Left ventricle myocardium inferior (tissue), 1 donor: ENCODE data around the gene TJP2. TPM values are rescaled to one million over a fixed set of nuclear protein-coding genes. Genes with fewer than 3 reads are reported as not detected.

Source experiments
- DNase-seq: peaks from one replicate; pipeline ENCODE4 v3.0.0-alpha.2; 2020
- H3K27ac ChIP-seq: fragments of 200-600 bp; replicated peaks from 2 replicates; pipeline ENCODE4 v1.8.0; 2021
- H3K27me3 ChIP-seq: fragments of 200-600 bp; 2 replicates; pipeline ENCODE4 v1.8.0; 2021; ENCODE audit warnings: low read depth
- H3K36me3 ChIP-seq: fragments of 200-600 bp; 2 replicates; pipeline ENCODE4 v1.8.0; 2021
- H3K4me1 ChIP-seq: fragments of 200-600 bp; 2 replicates; pipeline ENCODE4 v1.8.0; 2021
- H3K4me3 ChIP-seq: fragments of 200-600 bp; 2 replicates; pipeline ENCODE4 v1.8.0; 2021; ENCODE audit warnings: mild to moderate bottlenecking, moderate library complexity
- H3K9me3 ChIP-seq: fragments of 200-600 bp; replicated peaks from 2 replicates; pipeline ENCODE4 v1.8.0; 2021
- intact Hi-C: fragments of 100-400 bp; cut with micrococcal nuclease; formaldehyde crosslinking; loops from one replicate; pipeline ENCODE4 v1.11.0; 2022
- total RNA-seq: library from RNA; stranded (reverse); fragmentation: NEBNext Ultra II Directional; extraction: Animal tissue kit (Norgen Biotek cat#: 25700); gene quantifications from one replicate; pipeline ENCODE4 v1.2.1, GENCODE V29; 2021
- TF ChIP-seq, protein P1 (sequence below): fragments of 200-600 bp; IDR thresholded peaks from 2 replicates; pipeline ENCODE4 v1.8.0; 2021; ENCODE audit warnings: antibody characterized with exemption, mild to moderate bottlenecking, borderline replicate concordance
- donor health status: DM: no; HTN: yes; CAD: no; lungs with severe emphysema.

The TJP2 gene
- total RNA-seq, 1 donor from 2014 or later, result 130 TPM

DNA sequence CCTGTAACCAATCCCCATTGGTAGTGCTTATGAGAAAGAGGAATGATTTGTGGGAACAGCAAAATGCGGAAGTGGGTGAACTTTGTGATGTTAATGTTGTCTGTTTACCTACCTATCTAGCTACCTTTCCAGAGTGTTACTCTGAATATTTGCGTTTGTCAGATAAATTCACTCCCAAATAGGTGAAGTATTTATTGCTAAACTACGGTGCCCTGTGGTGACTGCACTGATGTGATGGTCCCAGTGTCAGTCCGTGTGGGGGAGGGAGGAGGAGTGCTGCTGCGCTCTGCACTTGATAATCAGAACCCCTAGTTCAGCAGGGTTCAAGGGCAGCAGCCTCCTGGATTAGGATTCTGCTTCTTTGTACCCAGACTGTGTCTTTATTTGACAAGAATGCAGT lies 55.3 kb downstream of the TJP2 start:
- intact Hi-C loops, result no loop called here
- Histone ChIP-seq H3K27ac (no peak overlapping the region), H3K36me3 (peaks cover 96% of the 10 kb centered on the region), H3K4me1 (peaks cover 18% of the 10 kb centered on the region), H3K9me3 (no peaks in the 10 kb centered on the region), H3K27me3 (no peaks in the 10 kb centered on the region), H3K4me3 (no peak overlapping the region)
- no peak for DNase-seq
- TF ChIP-seq, protein P1, sequence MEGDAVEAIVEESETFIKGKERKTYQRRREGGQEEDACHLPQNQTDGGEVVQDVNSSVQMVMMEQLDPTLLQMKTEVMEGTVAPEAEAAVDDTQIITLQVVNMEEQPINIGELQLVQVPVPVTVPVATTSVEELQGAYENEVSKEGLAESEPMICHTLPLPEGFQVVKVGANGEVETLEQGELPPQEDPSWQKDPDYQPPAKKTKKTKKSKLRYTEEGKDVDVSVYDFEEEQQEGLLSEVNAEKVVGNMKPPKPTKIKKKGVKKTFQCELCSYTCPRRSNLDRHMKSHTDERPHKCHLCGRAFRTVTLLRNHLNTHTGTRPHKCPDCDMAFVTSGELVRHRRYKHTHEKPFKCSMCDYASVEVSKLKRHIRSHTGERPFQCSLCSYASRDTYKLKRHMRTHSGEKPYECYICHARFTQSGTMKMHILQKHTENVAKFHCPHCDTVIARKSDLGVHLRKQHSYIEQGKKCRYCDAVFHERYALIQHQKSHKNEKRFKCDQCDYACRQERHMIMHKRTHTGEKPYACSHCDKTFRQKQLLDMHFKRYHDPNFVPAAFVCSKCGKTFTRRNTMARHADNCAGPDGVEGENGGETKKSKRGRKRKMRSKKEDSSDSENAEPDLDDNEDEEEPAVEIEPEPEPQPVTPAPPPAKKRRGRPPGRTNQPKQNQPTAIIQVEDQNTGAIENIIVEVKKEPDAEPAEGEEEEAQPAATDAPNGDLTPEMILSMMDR, result no peak

DNA sequence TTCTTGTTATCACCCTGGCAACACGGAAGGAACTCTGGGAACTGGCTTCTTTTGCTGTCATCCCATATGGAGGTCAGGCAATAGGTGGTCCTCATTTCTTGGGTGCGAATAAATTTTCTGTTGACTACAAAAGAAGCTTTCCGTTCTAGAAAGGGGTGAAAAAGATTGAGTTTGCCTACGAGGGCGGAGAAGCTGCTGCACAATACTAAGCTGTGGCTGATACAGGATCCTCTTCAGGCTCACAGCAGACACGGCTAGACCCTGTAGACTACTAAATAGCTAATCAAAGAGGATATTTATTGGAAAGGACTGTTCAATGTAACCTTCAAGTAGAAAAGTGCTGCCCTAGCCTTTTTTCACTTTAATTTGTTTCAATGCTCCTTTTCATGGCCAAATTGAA lies 58.1 kb downstream of the TJP2 start:
- Histone ChIP-seq H3K4me1 (peaks cover 31% of the 10 kb centered on the region), H3K36me3 (peaks cover 97% of the 10 kb centered on the region), H3K27ac (peak overlapping the region; percentile 54), H3K4me3 (no peak overlapping the region), H3K9me3 (no peaks in the 10 kb centered on the region), H3K27me3 (no peaks in the 10 kb centered on the region)
- TF ChIP-seq, protein P1, result no peak
- no peak for DNase-seq
- intact Hi-C loops, result no loop called here

DNA sequence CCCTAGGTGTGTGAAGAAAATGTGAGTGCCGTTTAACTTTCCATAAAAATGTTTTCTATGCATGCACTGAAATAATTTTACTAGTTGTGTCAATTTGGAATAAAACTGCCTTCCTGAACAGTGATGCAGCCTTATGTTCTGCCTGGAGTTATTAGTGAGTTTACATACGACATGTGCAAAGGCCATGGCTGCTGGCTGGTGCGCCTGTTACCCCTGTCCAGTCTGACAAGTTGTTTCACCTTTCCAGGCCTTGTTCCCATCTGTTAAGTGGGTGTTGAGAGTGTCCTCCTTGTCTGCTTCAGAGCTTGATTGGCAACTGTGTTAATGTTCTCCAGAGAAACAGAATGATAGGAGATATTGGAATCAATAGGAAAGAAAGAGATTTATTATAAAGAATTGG lies 60.6 kb downstream of the TJP2 start:
- no peak for DNase-seq
- TF ChIP-seq, protein P1, result no peak
- Histone ChIP-seq H3K4me3 (no peak overlapping the region), H3K27me3 (no peaks in the 10 kb centered on the region), H3K36me3 (peaks cover 97% of the 10 kb centered on the region), H3K9me3 (no peaks in the 10 kb centered on the region), H3K4me1 (peaks cover 32% of the 10 kb centered on the region), H3K27ac (no peak overlapping the region)
- intact Hi-C loops, result no loop called here

DNA sequence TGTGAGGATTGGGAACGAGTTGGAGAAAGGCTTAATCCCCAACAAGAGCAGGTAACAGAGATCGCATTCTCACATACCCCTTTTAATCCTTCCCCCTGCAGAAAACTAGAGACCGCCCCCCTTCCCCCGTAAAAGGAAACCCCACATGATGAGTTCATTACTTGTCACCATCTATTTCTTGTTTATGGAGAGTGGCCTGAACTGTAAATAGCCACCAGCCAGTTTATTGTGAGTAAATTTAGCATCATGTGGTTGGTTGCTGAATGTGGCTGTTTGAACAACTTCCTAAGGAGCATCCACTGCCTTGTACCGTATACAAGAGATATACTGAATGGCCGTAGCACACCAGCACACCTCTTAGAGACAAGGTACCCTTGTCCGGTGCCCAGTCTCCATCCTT lies 62.1 kb downstream of the TJP2 start:
- H3K4me3 ChIP-seq, result no peak overlapping the region
- peaks cover 95% of the 10 kb centered on the region for H3K36me3 ChIP-seq
- no peaks in the 10 kb centered on the region for H3K27me3 ChIP-seq
- H3K4me1 ChIP-seq, result peaks cover 32% of the 10 kb centered on the region
- intact Hi-C loops, result no loop called here
- DNase-seq, result no peak
- TF ChIP-seq, protein P1, result no peak
- H3K9me3 ChIP-seq, result no peaks in the 10 kb centered on the region
- H3K27ac ChIP-seq, result peak overlapping the region; percentile 28

DNA sequence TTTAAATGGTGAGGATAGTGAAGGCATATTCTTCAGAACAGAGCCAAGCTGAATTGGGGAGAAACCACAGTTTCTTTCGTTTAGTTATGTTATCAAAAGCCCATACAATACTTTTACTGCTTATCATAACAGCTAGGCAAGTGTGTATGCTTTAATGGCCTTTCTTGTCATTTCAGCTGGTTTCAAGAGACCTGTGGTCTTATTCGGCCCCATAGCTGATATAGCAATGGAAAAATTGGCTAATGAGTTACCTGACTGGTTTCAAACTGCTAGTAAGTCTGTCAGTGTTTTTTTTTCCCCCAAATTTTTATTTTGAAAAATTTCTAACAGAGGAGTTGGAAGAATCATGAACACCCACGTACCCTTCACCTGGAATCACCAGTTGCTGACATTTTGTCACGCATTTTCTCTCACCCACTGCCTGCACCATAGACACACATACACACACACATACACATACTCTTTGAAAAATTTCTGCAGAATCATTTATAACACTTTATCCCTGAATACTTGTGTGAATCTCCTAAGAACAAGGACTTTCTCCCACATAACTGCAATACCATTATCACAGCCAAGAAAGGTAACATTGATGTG lies 63.7 kb downstream of the TJP2 start:
- no peaks in the 10 kb centered on the region for H3K9me3 ChIP-seq
- TF ChIP-seq, protein P1, result no peak
- H3K4me1 ChIP-seq, result peaks cover 18% of the 10 kb centered on the region
- intact Hi-C loops, result no loop called here
- H3K36me3 ChIP-seq, result peaks cover 94% of the 10 kb centered on the region
- H3K27me3 ChIP-seq, result no peaks in the 10 kb centered on the region
- no peak overlapping the region for H3K27ac ChIP-seq
- DNase-seq, result no peak
- H3K4me3 ChIP-seq, result no peak overlapping the region
